Spleen (tissue), 11 donors: ENCODE measurements around the gene OGFRL1. TPM values are rescaled to one million over a fixed set of nuclear protein-coding genes. Genes with fewer than 3 reads are reported as not detected.
A peak's percentile ranks its signal among the peaks of the same experiment; 100 is the strongest.

Experiments used
- DNase-seq: peaks from one replicate; pipeline ENCODE4 v3.0.0-alpha.2; 2020
- H3K27ac ChIP-seq, 8 donors: fragments of 200-600 bp; sonication (generic) in 7 of 8; 1 replicate in 4 of 8; 2 replicates in 4 of 8; pipeline versions ENCODE4 v1.5.0 to v1.8.0; 2016 to 2021; ENCODE audit warnings: inconsistent platforms in 4 of 8, mild to moderate bottlenecking in 4 of 8, moderate library complexity in 1 of 8
- H3K27me3 ChIP-seq, 7 donors: fragments of 200-600 bp; sonication (generic) in 6 of 7; replicated peaks in 1 of 7; 1 replicate in 4 of 7; 2 replicates in 3 of 7; pipeline versions ENCODE4 v1.5.0 to v1.8.0; 2016 to 2021; ENCODE audit warnings: inconsistent platforms in 3 of 7, mild to moderate bottlenecking in 1 of 7
- H3K36me3 ChIP-seq, 6 donors: fragments of 200-600 bp; sonication (generic) in 5 of 6; 1 replicate in 4 of 6; 2 replicates in 2 of 6; pipeline versions ENCODE4 v1.5.0 to v1.8.0; 2016 to 2021; ENCODE audit warnings: inconsistent platforms in 2 of 6
- H3K4me1 ChIP-seq, 6 donors: fragments of 200-600 bp; sonication (generic) in 5 of 6; 1 replicate in 3 of 6; 2 replicates in 3 of 6; pipeline versions ENCODE4 v1.5.0 to v1.8.0; 2016 to 2021; ENCODE audit warnings: inconsistent platforms in 3 of 6
- H3K4me3 ChIP-seq, 8 donors: fragments of 200-600 bp; sonication (generic) in 7 of 8; 1 replicate in 4 of 8; 2 replicates in 4 of 8; pipeline versions ENCODE4 v1.5.0 to v1.8.0; 2016 to 2021; ENCODE audit warnings: inconsistent platforms in 4 of 8, mild to moderate bottlenecking in 4 of 8, moderate library complexity in 2 of 8
- H3K9me3 ChIP-seq, 8 donors: fragments of 200-600 bp; sonication (generic) in 7 of 8; 1 replicate in 4 of 8; 2 replicates in 4 of 8; pipeline versions ENCODE4 v1.5.0 to v1.8.0; 2016 to 2021; ENCODE audit warnings: inconsistent platforms in 4 of 8
- CTCF ChIP-seq, 11 experiments: fragments of 200-600 bp in 7 of 11; fragments of 450-650 bp in 4 of 11; sonication (generic) in 4 of 11; IDR thresholded peaks in 8 of 11; conservative IDR thresholded peaks in 3 of 11; 1 replicate in 7 of 11; 2 replicates in 4 of 11; pipeline versions ENCODE4 v1.4.0 to v1.8.0; 2016 to 2021; ENCODE audit warnings: antibody characterized with exemption in 11 of 11, inconsistent platforms in 4 of 11, mild to moderate bottlenecking in 1 of 11
- POLR2A ChIP-seq, 3 donors: fragments of 450-650 bp; IDR thresholded peaks; one replicate each; pipeline ENCODE4 v1.5.1; 2017; ENCODE audit warnings: antibody characterized with exemption in 3 of 3, mild to moderate bottlenecking in 1 of 3
- POLR2AphosphoS5 ChIP-seq, 3 donors: sonication (generic); formaldehyde crosslinking; IDR thresholded peaks; one replicate each; pipeline ENCODE4 v1.5.1; 2017; ENCODE audit warnings: antibody characterized with exemption in 3 of 3
- WGBS, 5 donors: extraction: QIAGEN DNeasy Blood & Tissue Kit in 3 of 5; methylation state at CpG; one replicate each; pipeline versions ENCODE4 v1.1.5 to v1.1.7; 2013 to 2018; 5-methylcytosine and 5-hydroxymethylcytosine counted together
- intact Hi-C: fragments of 100-400 bp; cut with DNase I; formaldehyde crosslinking; loops from one replicate; pipeline ENCODE4 v1.15.0; 2023; ENCODE audit warnings: low total_unique reads
- polyA plus RNA-seq, 3 donors: library from polyadenylated mRNA; stranded (reverse); fragments of 200-250 nt; gene quantifications; one replicate each; pipeline ENCODE4 v1.2.1, GENCODE V29; 2013
- total RNA-seq, 7 donors: library from RNA; depleted of rRNA in 3 of 7; stranded (reverse); fragments of >200 nt in 3 of 7; fragmentation: NEBNext Ultra II Directional in 4 of 7; extraction: Animal tissue kit (Norgen Biotek cat#: 25700) in 4 of 7; gene quantifications; one replicate each; pipeline versions ENCODE4 v1.1.0 to v1.2.1, GENCODE V29; 2016 to 2021
- donor health status: healthy with polysubstance abuse.
- donor health status: DM: no; HTN: no; CAD: no; lungs with moderate emphysema.
- donor health status: DM: no; HTN: no; CAD: no.
- donor health status: Bipolar disorder and iron deficiency.
- donor health status: healthy.
- donor health status: DM: no; HTN: no; CAD: no.
- donor health status: DM: yes; HTN: yes; CAD: no.

Gene OGFRL1
- total and polyA plus RNA-seq, 10 donors = 7.1 to 43.3 (median 24.2) TPM

GRCh38 chr6:71289802-71290175 lies 1.2 kb downstream of the OGFRL1 start:
- intact Hi-C loops = no loop called here
- H3K4me1 ChIP-seq = peaks cover 20 to 62% (median 45%) of the 10 kb centered on the region in 6 donors
- no peaks in the 10 kb centered on the region for H3K9me3 ChIP-seq
- peaks cover 0 to 18% (median 0%) of the 10 kb centered on the region in 6 donors for H3K36me3 ChIP-seq
- peak overlapping the region in 5 of 8 donors; percentile 97 to 99 (median 98) for H3K27ac ChIP-seq
- TF ChIP-seq POLR2A (IDR thresholded peaks at IDR 0.05) = no peak
- no peak for TF ChIP-seq CTCF (IDR thresholded peaks at IDR 0.05 in 8 of 11, conservative IDR thresholded peaks at IDR 0.05 in 3 of 11)
- no peak for TF ChIP-seq POLR2AphosphoS5 (IDR thresholded peaks at IDR 0.05)
- no peak for DNase-seq
- H3K4me3 ChIP-seq = peak overlapping the region; percentile 62 to 85 (median 67)
- WGBS, 5 donors = 56 to 69% (median 62%) methylated on average over 5 of the region's 5 CpGs
- H3K27me3 ChIP-seq = no peaks in the 10 kb centered on the region

GRCh38 chr6:71290611-71291010 lies 2.0 kb downstream of the OGFRL1 start:
- H3K36me3 ChIP-seq = peaks cover 0 to 26% (median 0%) of the 10 kb centered on the region in 6 donors
- TF ChIP-seq CTCF (IDR thresholded peaks at IDR 0.05 in 8 of 11, conservative IDR thresholded peaks at IDR 0.05 in 3 of 11) (no peak), POLR2A (IDR thresholded peaks at IDR 0.05) (no peak), POLR2AphosphoS5 (IDR thresholded peaks at IDR 0.05) (no peak)
- H3K27ac ChIP-seq = no peak overlapping the region
- DNase-seq = no peak
- H3K9me3 ChIP-seq = no peaks in the 10 kb centered on the region
- peaks cover 20 to 62% (median 45%) of the 10 kb centered on the region in 6 donors for H3K4me1 ChIP-seq
- 77 to 98% (median 85%) methylated on average over 2 of the region's 2 CpGs for WGBS, 5 donors
- intact Hi-C loops = no loop called here
- peak overlapping the region in 3 of 8 donors; percentile 62 to 85 (median 67) for H3K4me3 ChIP-seq
- H3K27me3 ChIP-seq = no peaks in the 10 kb centered on the region

GRCh38 chr6:71292001-71292400 lies 3.4 kb downstream of the OGFRL1 start:
- H3K4me3 ChIP-seq = peak overlapping the region in 1 of 8 donors; percentile 85
- H3K27ac ChIP-seq = no peak overlapping the region
- WGBS, 5 donors = 57 to 76% (median 60%) methylated on average over 4 of the region's 4 CpGs
- no peaks in the 10 kb centered on the region for H3K9me3 ChIP-seq
- intact Hi-C loops = no loop called here
- peaks cover 19 to 57% (median 42%) of the 10 kb centered on the region in 6 donors for H3K4me1 ChIP-seq
- TF ChIP-seq POLR2AphosphoS5 (IDR thresholded peaks at IDR 0.05) (no peak), POLR2A (IDR thresholded peaks at IDR 0.05) (no peak), CTCF (IDR thresholded peaks at IDR 0.05 in 8 of 11, conservative IDR thresholded peaks at IDR 0.05 in 3 of 11) (no peak)
- no peaks in the 10 kb centered on the region for H3K27me3 ChIP-seq
- H3K36me3 ChIP-seq = peaks cover 0 to 40% (median 6%) of the 10 kb centered on the region in 6 donors
- no peak for DNase-seq

- WGBS, 5 donors = 66 to 87% (median 79%) methylated on average over 1 of the region's 1 CpG
- no peak overlapping the region for H3K4me3 ChIP-seq
- no peaks in the 10 kb centered on the region for H3K9me3 ChIP-seq
- intact Hi-C loops = no loop called here
- DNase-seq = no peak
- H3K27ac ChIP-seq = no peak overlapping the region
- no peaks in the 10 kb centered on the region for H3K27me3 ChIP-seq
- TF ChIP-seq POLR2AphosphoS5 (IDR thresholded peaks at IDR 0.05) = no peak
- TF ChIP-seq CTCF (IDR thresholded peaks at IDR 0.05 in 8 of 11, conservative IDR thresholded peaks at IDR 0.05 in 3 of 11) = no peak
- TF ChIP-seq POLR2A (IDR thresholded peaks at IDR 0.05) = no peak
- H3K36me3 ChIP-seq = peaks cover 0 to 61% (median 15%) of the 10 kb centered on the region in 6 donors
- peaks cover 12 to 48% (median 31%) of the 10 kb centered on the region in 6 donors for H3K4me1 ChIP-seq
Measured at GRCh38 chr6:71294121-71294523, 5.5 kb downstream of the OGFRL1 start.
